ENCODE data around the gene PLD3.
"Not testable (repeated sequence)": the region's sequence is repeated elsewhere in the genome, so short reads cannot be mapped to it uniquely, and the experiment has no call there.

Gene PLD3

GRCh38 chr19:40390084-40390742, 41.7 kb downstream of the PLD3 start, which contains the start of gene HIPK4:
TSS of gene HIPK4 (minus strand) at chr19:40390181. CDS start at chr19:40389902, 279 bp downstream.
- DNase-seq = no peak

- DNase-seq = no peak
Measured at GRCh38 chr19:40392123-40392522, 43.6 kb downstream of the PLD3 start.

GRCh38 chr19:40392894-40393517, 44.5 kb downstream of the PLD3 start:
- DNase-seq = no peak

- no peak for DNase-seq
Measured at GRCh38 chr19:40393894-40394815, 45.7 kb downstream of the PLD3 start.

GRCh38 chr19:40394816-40395210, 46.3 kb downstream of the PLD3 start:
- no peak for DNase-seq

- DNase-seq = no peak
Measured at GRCh38 chr19:40395956-40396355, 47.5 kb downstream of the PLD3 start.

GRCh38 chr19:40396886-40397567, 48.5 kb downstream of the PLD3 start:
- no peak for DNase-seq

- no peak for DNase-seq
Measured at GRCh38 chr19:40397568-40397906, 49.0 kb downstream of the PLD3 start.

- no peak for DNase-seq
Measured at GRCh38 chr19:40398417-40399131, 50.1 kb downstream of the PLD3 start.

- DNase-seq = peak; percentile 24
Measured at GRCh38 chr19:40400559-40400958, 52.1 kb downstream of the PLD3 start.

GRCh38 chr19:40403262-40403984, 54.9 kb downstream of the PLD3 start:
- DNase-seq = peak; percentile 89

GRCh38 chr19:40407714-40408597, 59.5 kb downstream of the PLD3 start:
- no peak for DNase-seq

- not testable (repeated sequence) for DNase-seq
Measured at GRCh38 chr19:40408598-40408925, 60.1 kb downstream of the PLD3 start.

- DNase-seq = no peak
Measured at GRCh38 chr19:40410030-40410389, 61.5 kb downstream of the PLD3 start.

- DNase-seq = no peak
Measured at GRCh38 chr19:40411125-40411842, 62.8 kb downstream of the PLD3 start.

- DNase-seq = no peak
Measured at GRCh38 chr19:40411958-40412499, 63.5 kb downstream of the PLD3 start.

- no peak for DNase-seq
Measured at GRCh38 chr19:40412866-40413265, 64.4 kb downstream of the PLD3 start.

GRCh38 chr19:40413291-40413845, 64.9 kb downstream of the PLD3 start, which contains the start of gene PRX:
TSS of gene PRX (minus strand) at chr19:40413378. CDS start at chr19:40407932, 5,446 bp downstream.
- DNase-seq = no peak

Measured in fibroblast of skin of scalp (primary cell).